Mucosa of rectum (tissue), 2 donors: ENCODE data around the gene KCNB1.

Experiments used
- H3K27ac ChIP-seq, 2 donors: one replicate each; pipeline ENCODE4 v1.7.0; 2013; ENCODE audit warnings: inconsistent platforms in 2 of 2, low read depth in 2 of 2, low read length in 2 of 2
- H3K27me3 ChIP-seq, 2 donors: one replicate each; pipeline ENCODE4 v1.7.0; 2013; ENCODE audit warnings: low read length in 2 of 2; ENCODE audit not compliant: control insufficient read depth in 2 of 2, insufficient read depth in 2 of 2
- H3K36me3 ChIP-seq, 2 donors: one replicate each; pipeline ENCODE4 v1.7.0; 2013; ENCODE audit warnings: low read length in 2 of 2; ENCODE audit not compliant: control insufficient read depth in 2 of 2, insufficient read depth in 2 of 2
- H3K4me1 ChIP-seq, 2 donors: one replicate each; pipeline ENCODE4 v1.7.0; 2013; ENCODE audit warnings: low read length in 2 of 2, mild to moderate bottlenecking in 1 of 2; ENCODE audit not compliant: control insufficient read depth in 2 of 2, insufficient read depth in 2 of 2
- H3K4me3 ChIP-seq, 2 donors: one replicate each; pipeline ENCODE4 v1.7.0; 2013; ENCODE audit warnings: low read length in 2 of 2
- H3K9ac ChIP-seq, 2 donors: one replicate each; pipeline ENCODE4 v1.7.0; 2013; ENCODE audit warnings: low read length in 2 of 2, low read depth in 1 of 2, mild to moderate bottlenecking in 1 of 2
- H3K9me3 ChIP-seq, 2 donors: one replicate each; pipeline ENCODE4 v1.7.0; 2013; ENCODE audit warnings: low read length in 2 of 2; ENCODE audit not compliant: control insufficient read depth in 2 of 2
- donor health status: healthy.
- donor health status: Normal muscosa, but diverticular disease.

The KCNB1 gene

DNA sequence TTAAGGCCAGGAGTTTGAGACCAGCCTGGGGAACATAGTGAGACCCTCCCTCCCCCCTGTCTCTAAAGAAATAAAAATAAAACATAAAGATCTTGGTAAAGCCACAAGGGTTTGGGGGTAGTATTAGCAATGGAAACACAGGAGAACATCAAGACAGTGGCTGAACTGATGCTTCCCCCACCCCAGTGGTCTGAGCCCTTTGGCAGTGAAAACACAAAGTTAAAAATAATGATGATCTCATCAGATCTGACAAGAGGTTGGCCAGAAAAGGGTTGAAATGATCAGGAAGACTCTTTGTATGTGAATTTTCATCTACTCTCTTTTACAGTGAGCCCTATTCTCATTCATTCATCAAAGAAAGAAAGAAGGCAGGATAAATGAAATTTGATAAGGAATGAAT, 93.7 kb downstream of the KCNB1 start:
- no peak overlapping the region for H3K4me3 ChIP-seq

GRCh38 chr20:49387581-49387939, 94.9 kb downstream of the KCNB1 start:
- H3K36me3 ChIP-seq: no peaks in the 10 kb centered on the region
- no peak overlapping the region for H3K27ac ChIP-seq
- no peaks in the 10 kb centered on the region for H3K9me3 ChIP-seq
- H3K4me3 ChIP-seq: no peak overlapping the region
- no peak overlapping the region for H3K9ac ChIP-seq
- H3K4me1 ChIP-seq: no peaks in the 10 kb centered on the region
- H3K27me3 ChIP-seq: no peaks in the 10 kb centered on the region

More for the DNA sequence above, 93.7 kb downstream of the KCNB1 start:
- Histone ChIP-seq H3K27ac (no peak overlapping the region), H3K27me3 (no peaks in the 10 kb centered on the region), H3K9me3 (no peaks in the 10 kb centered on the region), H3K36me3 (no peaks in the 10 kb centered on the region), H3K9ac (no peak overlapping the region), H3K4me1 (no peaks in the 10 kb centered on the region)

GRCh38 chr20:49386848-49387580, 95.5 kb downstream of the KCNB1 start:
- no peak overlapping the region for H3K9ac ChIP-seq
- H3K27ac ChIP-seq: no peak overlapping the region
- no peaks in the 10 kb centered on the region for H3K4me1 ChIP-seq
- H3K9me3 ChIP-seq: no peaks in the 10 kb centered on the region
- no peaks in the 10 kb centered on the region for H3K27me3 ChIP-seq
- H3K36me3 ChIP-seq: no peaks in the 10 kb centered on the region
- no peak overlapping the region for H3K4me3 ChIP-seq

GRCh38 chr20:49385465-49385864, 97.0 kb downstream of the KCNB1 start:
- Histone ChIP-seq H3K27ac (no peak overlapping the region), H3K9me3 (no peaks in the 10 kb centered on the region), H3K9ac (no peak overlapping the region), H3K27me3 (no peaks in the 10 kb centered on the region), H3K4me1 (no peaks in the 10 kb centered on the region), H3K4me3 (no peak overlapping the region), H3K36me3 (no peaks in the 10 kb centered on the region)

DNA sequence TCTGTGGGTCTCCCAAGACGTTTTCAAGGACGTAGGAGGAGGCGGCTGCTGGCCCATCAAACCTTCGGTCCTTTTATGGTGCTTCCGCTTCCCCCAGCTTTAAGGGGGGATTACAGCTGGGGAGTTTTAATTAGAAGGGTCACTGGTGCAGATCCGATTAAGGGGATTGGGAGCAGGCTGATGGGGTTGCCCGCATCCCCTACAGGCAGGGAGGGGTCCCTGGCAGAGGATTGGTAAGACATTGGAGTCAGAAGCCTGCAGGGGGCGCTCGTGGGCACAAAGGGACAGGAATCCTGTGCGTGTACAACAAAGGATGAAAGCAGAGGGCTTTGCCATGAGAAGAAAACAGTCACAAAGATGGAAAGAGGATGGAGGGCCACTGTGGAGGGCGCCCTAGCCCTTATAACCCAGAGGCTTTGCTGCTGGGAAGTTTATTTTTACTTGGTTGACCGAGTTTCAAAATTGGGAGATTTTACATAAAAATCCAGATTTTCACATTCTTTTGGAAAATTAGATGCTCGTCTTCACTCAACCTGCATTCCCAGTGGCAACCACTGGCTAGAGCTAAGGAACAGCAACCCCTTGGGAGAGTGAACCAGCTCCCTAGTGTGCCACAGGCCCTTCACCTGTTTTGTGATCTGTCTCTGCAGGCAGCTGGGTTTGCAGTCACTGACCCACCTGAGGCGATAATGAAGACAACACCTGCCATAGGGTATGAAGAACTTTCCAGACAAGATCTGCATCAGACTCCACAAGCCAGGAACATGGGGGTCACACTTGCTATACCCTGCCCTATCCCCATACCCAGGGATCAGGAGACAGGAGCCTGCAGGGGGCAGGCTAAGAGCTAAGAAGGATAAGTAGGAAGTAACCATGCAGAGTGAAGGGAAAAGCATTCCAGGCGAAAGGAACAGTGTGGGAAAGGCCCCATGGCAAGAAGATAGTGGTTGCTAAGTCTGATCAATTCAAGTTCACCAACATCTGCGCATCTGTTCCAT, 97.7 kb downstream of the KCNB1 start:
- Histone ChIP-seq H3K4me3 (no peak overlapping the region), H3K9ac (no peak overlapping the region), H3K4me1 (no peaks in the 10 kb centered on the region), H3K9me3 (no peaks in the 10 kb centered on the region), H3K27me3 (no peaks in the 10 kb centered on the region), H3K27ac (no peak overlapping the region), H3K36me3 (no peaks in the 10 kb centered on the region)

DNA sequence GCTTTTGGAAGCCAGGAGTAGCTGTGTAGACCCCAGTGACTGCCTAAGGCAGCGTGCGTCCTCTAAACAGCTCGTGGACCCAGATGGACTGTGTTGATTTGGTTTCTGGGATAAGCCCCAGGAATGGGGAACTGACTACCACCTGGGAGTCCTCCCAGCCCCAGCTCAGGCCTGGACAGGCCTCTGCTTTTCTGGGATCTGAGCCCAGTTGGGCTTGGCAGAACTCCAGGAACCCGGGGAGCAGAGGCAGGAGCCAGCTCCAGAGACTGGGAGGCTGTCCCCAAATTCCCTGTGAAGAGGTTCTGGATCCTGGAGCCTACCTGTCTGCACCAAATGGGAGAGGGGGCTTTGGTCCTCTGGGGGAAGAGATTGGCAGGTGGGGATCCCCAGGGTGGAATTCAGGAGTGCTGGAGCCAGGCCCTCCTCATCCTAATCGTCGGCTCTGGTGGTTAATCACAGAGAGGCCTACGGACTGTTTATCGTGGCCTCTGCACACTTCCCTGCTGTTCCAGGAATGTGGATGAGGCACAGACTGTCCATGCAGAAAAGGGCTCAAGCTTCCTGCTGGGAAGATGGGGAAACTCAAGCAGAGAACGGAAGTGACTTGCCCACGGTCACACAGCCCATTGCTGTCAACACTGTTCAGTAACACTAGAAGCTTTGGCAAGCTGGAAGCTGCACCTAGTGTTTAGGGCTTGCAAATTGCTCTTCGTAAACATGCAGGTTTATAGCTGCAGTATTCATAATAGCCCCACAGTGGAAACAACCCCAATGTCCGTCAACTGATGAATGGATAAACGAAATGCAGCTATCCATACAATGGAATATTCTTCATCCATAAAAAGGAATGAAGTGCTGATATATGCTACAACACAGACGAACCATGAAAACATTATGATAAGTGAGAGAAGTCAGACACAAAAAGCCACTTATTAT, 100.6 kb downstream of the KCNB1 start:
- Histone ChIP-seq H3K27me3 (no peaks in the 10 kb centered on the region), H3K36me3 (no peaks in the 10 kb centered on the region)

DNA sequence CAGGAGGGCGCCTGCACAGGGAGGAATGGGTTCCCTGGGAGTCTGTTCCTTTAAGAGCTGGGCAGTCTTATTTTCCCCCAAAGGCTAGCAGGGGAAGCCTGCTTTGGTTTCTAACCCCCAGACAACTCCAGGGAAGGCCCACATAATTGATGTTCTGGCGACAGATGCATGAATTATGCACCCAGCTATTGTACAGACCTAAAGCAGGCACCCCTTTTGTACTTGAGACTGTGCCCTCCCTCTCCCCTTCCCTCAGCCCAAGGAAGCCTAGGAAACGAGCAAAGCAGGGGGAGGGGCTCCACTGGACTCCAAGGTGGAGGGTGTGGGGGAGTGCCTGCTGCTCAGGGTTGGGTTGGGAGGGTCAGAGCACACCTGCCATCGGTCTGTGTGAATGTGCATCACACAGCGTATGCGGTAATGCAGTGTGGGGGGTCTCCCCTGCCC, 102.1 kb downstream of the KCNB1 start:
- H3K36me3 ChIP-seq: no peaks in the 10 kb centered on the region
- H3K27ac ChIP-seq: no peak overlapping the region
- no peaks in the 10 kb centered on the region for H3K27me3 ChIP-seq
- H3K9me3 ChIP-seq: no peaks in the 10 kb centered on the region
- H3K4me3 ChIP-seq: no peak overlapping the region
- H3K4me1 ChIP-seq: no peaks in the 10 kb centered on the region
- no peak overlapping the region for H3K9ac ChIP-seq

More for the DNA sequence above, 100.6 kb downstream of the KCNB1 start:
- Histone ChIP-seq H3K4me3 (no peak overlapping the region), H3K27ac (no peak overlapping the region), H3K9ac (no peak overlapping the region), H3K9me3 (no peaks in the 10 kb centered on the region), H3K4me1 (no peaks in the 10 kb centered on the region)

DNA sequence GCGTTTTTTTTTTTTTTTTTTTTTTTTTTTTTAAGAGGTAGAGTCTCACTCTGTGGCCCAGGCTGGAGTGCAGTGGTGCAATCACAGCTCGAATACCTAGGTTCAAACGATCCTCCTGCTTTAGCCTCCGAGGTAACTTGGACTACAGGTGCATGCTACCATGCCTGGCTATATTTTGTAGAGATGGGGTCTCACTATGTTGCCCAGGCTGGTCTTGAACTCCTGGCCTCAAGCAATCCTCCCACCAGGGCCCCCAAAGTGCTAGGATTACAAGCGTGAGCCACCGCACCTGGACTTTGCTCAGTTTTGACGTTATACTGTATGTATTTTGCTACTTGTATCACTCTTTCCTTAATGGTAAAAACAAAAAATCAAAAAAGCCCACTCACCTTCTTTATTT, 103.1 kb downstream of the KCNB1 start:
- no peaks in the 10 kb centered on the region for H3K4me1 ChIP-seq
- no peak overlapping the region for H3K4me3 ChIP-seq
- H3K9ac ChIP-seq: no peak overlapping the region
- no peaks in the 10 kb centered on the region for H3K36me3 ChIP-seq
- no peak overlapping the region for H3K27ac ChIP-seq
- no peaks in the 10 kb centered on the region for H3K9me3 ChIP-seq
- H3K27me3 ChIP-seq: no peaks in the 10 kb centered on the region

DNA sequence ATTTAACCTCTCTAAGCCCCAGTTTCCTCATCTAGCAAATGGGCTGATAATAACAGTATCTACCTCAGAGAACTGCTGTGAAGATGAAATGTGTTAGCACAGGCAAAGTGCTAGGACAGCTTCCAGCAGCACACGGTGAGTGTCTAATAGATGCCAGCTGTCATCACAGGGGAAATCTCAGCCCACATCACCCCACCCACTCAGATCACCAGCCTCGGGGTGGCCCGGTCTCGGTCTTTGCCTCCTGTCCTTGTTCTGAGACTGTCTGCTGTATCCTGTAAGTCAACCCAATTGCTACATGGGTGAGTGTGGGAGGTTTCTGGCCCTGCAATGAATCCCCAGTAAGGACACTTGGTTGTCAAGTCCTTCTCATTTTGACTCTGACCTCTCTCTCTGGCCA, 105.1 kb downstream of the KCNB1 start:
- H3K4me1 ChIP-seq: no peaks in the 10 kb centered on the region
- no peak overlapping the region for H3K27ac ChIP-seq
- H3K36me3 ChIP-seq: no peaks in the 10 kb centered on the region
- H3K27me3 ChIP-seq: no peaks in the 10 kb centered on the region
- no peak overlapping the region for H3K4me3 ChIP-seq
- H3K9me3 ChIP-seq: no peaks in the 10 kb centered on the region
- H3K9ac ChIP-seq: no peak overlapping the region
